Fibroblast of mammary gland (primary cell): Measurements from ENCODE around the gene CRACR2B.

ENCODE experiments used
- DNase-seq: peaks from one replicate; pipeline ENCODE4 v3.0.0-alpha.2; 2010; ENCODE audit warnings: low read depth
- H3K4me3 ChIP-seq: 2 replicates; pipeline ENCODE4 v1.5.1; 2011; ENCODE audit warnings: low read depth, mild to moderate bottlenecking, low read length, moderate library complexity; ENCODE audit not compliant: control insufficient read depth
- CTCF ChIP-seq: conservative IDR thresholded peaks from 2 replicates; pipeline ENCODE4 v1.5.1; 2011; ENCODE audit warnings: low read depth, low read length, inconsistent platforms; ENCODE audit not compliant: control insufficient read depth, insufficient read depth

CRACR2B gene

GRCh38 chr11:868394-868793, 40.7 kb downstream of the CRACR2B start:
- H3K4me3 ChIP-seq: no peak overlapping the region
- no peak for TF ChIP-seq CTCF

GRCh38 chr11:868802-869201, 41.1 kb downstream of the CRACR2B start:
- no peak for DNase-seq
- no peak for TF ChIP-seq CTCF
- H3K4me3 ChIP-seq: no peak overlapping the region

More at GRCh38 chr11:868394-868793, 40.7 kb downstream of the CRACR2B start:
- no peak for DNase-seq

GRCh38 chr11:869399-870126, 41.8 kb downstream of the CRACR2B start:
- no peak for TF ChIP-seq CTCF
- H3K4me3 ChIP-seq: no peak overlapping the region
- no peak for DNase-seq

GRCh38 chr11:870127-870413, 42.4 kb downstream of the CRACR2B start:
- no peak for DNase-seq
- no peak overlapping the region for H3K4me3 ChIP-seq
- no peak for TF ChIP-seq CTCF

GRCh38 chr11:870418-870817, 42.7 kb downstream of the CRACR2B start:
- H3K4me3 ChIP-seq: no peak overlapping the region

GRCh38 chr11:871472-871871, 43.8 kb downstream of the CRACR2B start:
- DNase-seq: no peak
- no peak overlapping the region for H3K4me3 ChIP-seq
- no peak for TF ChIP-seq CTCF

More at GRCh38 chr11:870418-870817, 42.7 kb downstream of the CRACR2B start:
- DNase-seq: no peak
- TF ChIP-seq CTCF: no peak

- no peak for DNase-seq
- no peak for TF ChIP-seq CTCF
- no peak overlapping the region for H3K4me3 ChIP-seq
These were observed 45.1 kb downstream of the CRACR2B start for GRCh38 chr11:872799-873198.
